ENCODE data around the gene SEPTIN12. TPM values are rescaled to one million over a fixed set of nuclear protein-coding genes. Genes with fewer than 3 reads are reported as not detected.
A peak's percentile ranks its signal among the peaks of the same experiment; 100 is the strongest.
"Not testable (repeated sequence)": the region's sequence is repeated elsewhere in the genome, so short reads cannot be mapped to it uniquely, and the experiment has no call there.

Gene SEPTIN12
- total RNA-seq, 2 experiments from 2014 or later: not detected

GRCh38 chr16:4743226-4743878, 44.8 kb downstream of the SEPTIN12 start:
- H3K27me3 Mint-ChIP-seq: no peaks in the 10 kb centered on the region
- no peaks in the 10 kb centered on the region for H3K9me3 Mint-ChIP-seq
- DNase-seq: peak; percentile 16
- H3K4me1 Mint-ChIP-seq: peaks cover 34% of the 10 kb centered on the region
- no peaks in the 10 kb centered on the region for H3K36me3 Mint-ChIP-seq
- peak overlapping the region; percentile 44 for H3K27ac Mint-ChIP-seq
- H3K4me3 Mint-ChIP-seq: peak overlapping the region; percentile 63

GRCh38 chr16:4738370-4738769, 49.8 kb downstream of the SEPTIN12 start:
- H3K27me3 Mint-ChIP-seq, DNase-seq, H3K4me3 Mint-ChIP-seq, H3K36me3 Mint-ChIP-seq, H3K27ac Mint-ChIP-seq, H3K9me3 Mint-ChIP-seq: not testable (repeated sequence)
- peaks cover 14% of the 10 kb centered on the region for H3K4me1 Mint-ChIP-seq

- H3K27me3 Mint-ChIP-seq: no peaks in the 10 kb centered on the region
- no peaks in the 10 kb centered on the region for H3K9me3 Mint-ChIP-seq
- no peak for DNase-seq
- H3K36me3 Mint-ChIP-seq: no peaks in the 10 kb centered on the region
- peaks cover 8% of the 10 kb centered on the region for H3K4me1 Mint-ChIP-seq
- no peak overlapping the region for H3K27ac Mint-ChIP-seq
- H3K4me3 Mint-ChIP-seq: no peak overlapping the region
Measured at GRCh38 chr16:4737545-4737944, 50.6 kb downstream of the SEPTIN12 start.

- Mint-ChIP-seq H3K27ac (no peak overlapping the region), H3K9me3 (no peaks in the 10 kb centered on the region), H3K27me3 (no peaks in the 10 kb centered on the region), H3K4me1 (peaks cover 15% of the 10 kb centered on the region), H3K36me3 (no peaks in the 10 kb centered on the region), H3K4me3 (no peak overlapping the region)
- DNase-seq: no peak
Measured at GRCh38 chr16:4736546-4736945, 51.6 kb downstream of the SEPTIN12 start.

- Mint-ChIP-seq H3K4me1 (peaks cover 15% of the 10 kb centered on the region), H3K9me3 (no peaks in the 10 kb centered on the region), H3K27me3 (no peaks in the 10 kb centered on the region), H3K36me3 (no peaks in the 10 kb centered on the region), H3K4me3 (peak overlapping the region; percentile 88), H3K27ac (peak overlapping the region; percentile 86)
- peak; percentile 95 for DNase-seq
Measured at GRCh38 chr16:4734730-4735535, 53.2 kb downstream of the SEPTIN12 start.

- peak; percentile 87 for DNase-seq
- Mint-ChIP-seq H3K4me3 (peak within 1 kb of the TSS; percentile 88), H3K36me3 (no peaks in the 10 kb centered on the region), H3K27me3 (no peaks in the 10 kb centered on the region), H3K9me3 (no peaks in the 10 kb centered on the region), H3K27ac (peak within 1 kb of the TSS; percentile 86), H3K4me1 (peaks cover 15% of the 10 kb centered on the region)
Measured at GRCh38 chr16:4734063-4734729, 53.9 kb downstream of the SEPTIN12 start, which contains the start of the genes ANKS3 and DNAAF8. Gene ANKS3, minus strand, starts transcription at chr16:4734271. Its CDS starts 4,122 bp downstream, at chr16:4730149. Gene DNAAF8, plus strand, starts transcription at chr16:4734537. Its CDS starts 1,978 bp downstream, at chr16:4736515.

GRCh38 chr16:4733747-4734062, 54.4 kb downstream of the SEPTIN12 start:
- H3K4me1 Mint-ChIP-seq: peaks cover 15% of the 10 kb centered on the region
- H3K36me3 Mint-ChIP-seq: peaks cover 2% of the 10 kb centered on the region
- DNase-seq: no peak

GRCh38 chr16:4733211-4733742, 54.9 kb downstream of the SEPTIN12 start:
- H3K27ac Mint-ChIP-seq: peak overlapping the region; percentile 75
- no peak for DNase-seq
- H3K4me1 Mint-ChIP-seq: peaks cover 15% of the 10 kb centered on the region
- no peaks in the 10 kb centered on the region for H3K27me3 Mint-ChIP-seq
- peaks cover 4% of the 10 kb centered on the region for H3K36me3 Mint-ChIP-seq
- no peaks in the 10 kb centered on the region for H3K9me3 Mint-ChIP-seq
- peak overlapping the region; percentile 88 for H3K4me3 Mint-ChIP-seq

More at GRCh38 chr16:4733747-4734062, 54.4 kb downstream of the SEPTIN12 start:
- Mint-ChIP-seq H3K4me3 (peak overlapping the region; percentile 88), H3K27me3 (no peaks in the 10 kb centered on the region), H3K9me3 (no peaks in the 10 kb centered on the region), H3K27ac (peak overlapping the region; percentile 75)

- H3K4me1 Mint-ChIP-seq: peaks cover 11% of the 10 kb centered on the region
- no peak overlapping the region for H3K27ac Mint-ChIP-seq
- no peaks in the 10 kb centered on the region for H3K27me3 Mint-ChIP-seq
- no peak for DNase-seq
- H3K4me3 Mint-ChIP-seq: no peak overlapping the region
- H3K9me3 Mint-ChIP-seq: no peaks in the 10 kb centered on the region
- peaks cover 4% of the 10 kb centered on the region for H3K36me3 Mint-ChIP-seq
Measured at GRCh38 chr16:4729876-4730275, 58.3 kb downstream of the SEPTIN12 start.

- Mint-ChIP-seq H3K27me3 (no peaks in the 10 kb centered on the region), H3K4me1 (peaks cover 10% of the 10 kb centered on the region), H3K4me3 (no peak overlapping the region), H3K27ac (no peak overlapping the region), H3K36me3 (peaks cover 4% of the 10 kb centered on the region), H3K9me3 (no peaks in the 10 kb centered on the region)
- DNase-seq: no peak
Measured at GRCh38 chr16:4728676-4729075, 59.5 kb downstream of the SEPTIN12 start.

Other genes starting within 250 kb of the SEPTIN12 start
- 10 to 100 TPM; 33.0 to 33.3 TPM for gene CDIP1, start 249.6 kb downstream of the SEPTIN12 start, total RNA-seq
- under 1 TPM; 0.08 to 0.20 TPM for gene C16orf96, start 232.0 kb downstream of the SEPTIN12 start, total RNA-seq
- 10 to 100 TPM; 21.3 to 25.4 TPM for gene UBALD1, start 173.5 kb downstream of the SEPTIN12 start, total RNA-seq
- 10 to 100 TPM; 63.7 to 64.3 TPM for gene MGRN1, start 163.5 kb downstream of the SEPTIN12 start, total RNA-seq
- 10 to 100 TPM; 26.5 to 29.1 TPM for gene NUDT16L1, start 94.8 kb downstream of the SEPTIN12 start, total RNA-seq
- 10 to 100 TPM; 12.1 to 16.1 TPM for gene ANKS3, start 54.1 kb downstream of the SEPTIN12 start, total RNA-seq
- gene DNAAF8, start 53.8 kb downstream of the SEPTIN12 start, total RNA-seq: under 1 TPM; 0.10 to 0.62 TPM
- 1 to 10 TPM; 7.5 to 9.3 TPM for gene ZNF500, start 21.2 kb downstream of the SEPTIN12 start, total RNA-seq
- gene SMIM22, start 7.0 kb upstream of the SEPTIN12 start, total RNA-seq: not detected
- 1 to 10 TPM; 3.0 to 3.2 TPM for gene ROGDI, start 14.3 kb upstream of the SEPTIN12 start, total RNA-seq
- 10 to 100 TPM; 89.4 to 90.0 TPM for gene GLYR1, start 58.9 kb upstream of the SEPTIN12 start, total RNA-seq
- gene UBN1, start 59.1 kb upstream of the SEPTIN12 start, total RNA-seq: 10 to 100 TPM; 30.1 to 30.7 TPM
- not detected for gene PPL, start 148.8 kb upstream of the SEPTIN12 start, total RNA-seq
- under 1 TPM; 0.04 to 0.10 TPM for gene SEC14L5, start 170.0 kb upstream of the SEPTIN12 start, total RNA-seq
- 10 to 100 TPM; 14.7 to 16.4 TPM for gene NAGPA, start 245.6 kb upstream of the SEPTIN12 start, total RNA-seq

Data from activated naive CD8-positive, alpha-beta T cell treated with anti-CD3 and anti-CD28 coated beads for 36 hours (primary cell).